GM19395 (cell line): ENCODE data around the gene LFNG.

ENCODE experiments used
- ATAC-seq: cut with Tn5 transposase; IDR thresholded peaks from one replicate; pipeline ENCODE4 v1.9.1; 2021; ENCODE audit warnings: mild to moderate bottlenecking, moderate library complexity; ENCODE audit not compliant: unreplicated experiment

The LFNG gene

DNA sequence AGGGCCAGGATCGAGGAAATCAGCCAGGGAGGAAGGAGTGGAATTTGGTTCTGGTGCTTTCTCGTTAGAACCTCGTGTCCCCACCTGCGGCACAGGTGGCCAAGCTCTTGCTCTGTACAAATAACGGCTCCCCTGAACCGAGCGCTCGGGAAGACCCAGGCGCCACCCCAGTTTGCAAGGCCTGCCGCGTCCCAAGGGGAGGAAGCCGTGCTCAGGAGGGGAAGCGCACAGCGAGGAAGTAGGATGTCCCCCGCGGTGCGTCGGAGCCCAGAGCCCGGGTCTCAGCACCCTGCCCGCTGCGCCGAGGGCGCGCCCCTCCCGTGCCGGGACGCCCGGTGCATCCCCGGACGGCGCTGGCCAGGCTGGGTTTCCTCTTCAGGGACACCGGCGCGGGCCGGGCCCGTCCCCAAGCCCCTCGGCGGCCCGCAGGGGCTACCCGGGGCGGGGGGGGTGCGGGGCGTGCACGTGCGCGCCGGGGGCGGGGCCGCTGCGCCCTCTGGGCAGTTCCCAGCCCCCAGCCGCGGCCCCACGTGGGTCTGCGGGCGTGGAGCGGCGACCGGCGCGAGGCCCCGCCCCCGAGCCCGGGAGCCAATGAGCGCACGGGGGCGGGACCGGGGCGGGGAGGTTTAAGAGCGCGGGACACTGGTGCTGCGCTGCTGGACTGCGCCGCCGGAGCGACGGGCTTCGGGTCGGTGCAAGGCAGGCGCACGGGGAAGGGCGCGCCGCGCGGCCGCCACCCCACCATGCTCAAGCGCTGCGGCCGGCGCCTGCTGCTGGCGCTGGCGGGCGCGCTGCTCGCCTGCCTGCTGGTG is at the start of gene LFNG:
Gene LFNG, plus strand, starts transcription at position 656 of the 812 bp plus-strand sequence. Its CDS starts 88 bp downstream, at position 744.
- peak; percentile 79 for ATAC-seq

GRCh38 chr7:2470204-2471021 is 49.2 kb upstream of the LFNG start:
- no peak for ATAC-seq

GRCh38 chr7:2471022-2471329 is 48.6 kb upstream of the LFNG start:
- no peak for ATAC-seq

DNA sequence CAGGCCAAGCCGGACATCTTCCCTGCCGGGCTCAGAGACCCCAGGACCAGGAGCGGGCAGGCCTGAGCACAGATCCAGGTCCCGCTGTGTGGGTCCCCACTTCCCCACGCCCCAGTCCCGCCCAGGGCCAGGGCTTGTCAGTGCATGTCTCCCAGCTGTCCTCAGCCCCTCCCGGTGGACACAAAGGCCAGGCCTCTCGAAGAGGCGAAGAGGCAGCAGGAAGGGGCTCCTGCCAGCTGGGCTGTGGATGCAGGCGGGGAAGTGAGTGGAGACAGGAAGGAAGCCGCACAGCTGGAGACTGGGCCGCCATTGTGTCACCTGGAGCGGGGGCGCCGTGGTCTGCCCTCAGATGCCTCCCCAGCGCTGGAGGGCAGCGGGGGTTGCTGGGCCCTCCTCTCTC is 48.2 kb upstream of the LFNG start:
- ATAC-seq = no peak

DNA sequence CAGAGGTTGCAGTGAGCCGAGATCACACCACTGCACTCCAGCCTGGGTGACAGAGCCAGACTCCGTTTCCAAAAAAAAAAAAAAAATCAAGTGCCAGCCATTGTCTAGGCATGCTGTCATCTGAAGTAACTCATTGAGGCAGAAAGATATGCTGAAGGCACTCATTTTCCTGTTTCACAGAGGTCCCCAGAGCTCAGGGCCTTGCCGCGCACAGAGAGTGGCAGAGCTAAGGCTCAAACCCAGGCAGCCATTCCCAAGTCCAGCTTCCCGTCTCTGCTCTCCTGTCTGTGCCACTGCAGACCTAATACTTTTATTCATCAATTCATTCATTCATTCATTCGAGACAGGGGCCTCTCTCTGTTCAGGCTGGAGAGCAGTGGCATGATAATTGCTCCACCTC is 46.8 kb upstream of the LFNG start:
- no peak for ATAC-seq

- no peak for ATAC-seq
These were observed 45.9 kb upstream of the LFNG start for GRCh38 chr7:2473496-2474180.

DNA sequence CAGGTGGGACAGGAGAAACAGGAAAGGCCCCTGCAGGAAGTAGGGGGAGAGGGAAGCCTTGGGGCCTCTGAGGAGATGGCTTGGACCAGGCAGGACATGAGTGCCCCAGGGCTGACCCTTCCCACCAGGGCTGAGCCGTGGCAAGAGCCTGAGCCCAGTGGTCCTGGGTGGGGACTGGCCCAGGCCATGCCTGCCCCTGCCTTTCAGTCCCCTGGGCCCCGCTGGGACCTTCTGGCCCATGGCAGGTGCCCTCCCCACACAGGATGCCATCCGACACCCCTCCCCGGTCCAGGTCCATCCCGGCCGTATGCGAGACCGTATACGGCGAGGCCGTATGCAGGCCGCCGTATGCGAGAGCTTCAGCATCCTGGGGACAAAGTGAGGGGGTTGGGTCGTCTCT is 45.4 kb upstream of the LFNG start:
- no peak for ATAC-seq

DNA sequence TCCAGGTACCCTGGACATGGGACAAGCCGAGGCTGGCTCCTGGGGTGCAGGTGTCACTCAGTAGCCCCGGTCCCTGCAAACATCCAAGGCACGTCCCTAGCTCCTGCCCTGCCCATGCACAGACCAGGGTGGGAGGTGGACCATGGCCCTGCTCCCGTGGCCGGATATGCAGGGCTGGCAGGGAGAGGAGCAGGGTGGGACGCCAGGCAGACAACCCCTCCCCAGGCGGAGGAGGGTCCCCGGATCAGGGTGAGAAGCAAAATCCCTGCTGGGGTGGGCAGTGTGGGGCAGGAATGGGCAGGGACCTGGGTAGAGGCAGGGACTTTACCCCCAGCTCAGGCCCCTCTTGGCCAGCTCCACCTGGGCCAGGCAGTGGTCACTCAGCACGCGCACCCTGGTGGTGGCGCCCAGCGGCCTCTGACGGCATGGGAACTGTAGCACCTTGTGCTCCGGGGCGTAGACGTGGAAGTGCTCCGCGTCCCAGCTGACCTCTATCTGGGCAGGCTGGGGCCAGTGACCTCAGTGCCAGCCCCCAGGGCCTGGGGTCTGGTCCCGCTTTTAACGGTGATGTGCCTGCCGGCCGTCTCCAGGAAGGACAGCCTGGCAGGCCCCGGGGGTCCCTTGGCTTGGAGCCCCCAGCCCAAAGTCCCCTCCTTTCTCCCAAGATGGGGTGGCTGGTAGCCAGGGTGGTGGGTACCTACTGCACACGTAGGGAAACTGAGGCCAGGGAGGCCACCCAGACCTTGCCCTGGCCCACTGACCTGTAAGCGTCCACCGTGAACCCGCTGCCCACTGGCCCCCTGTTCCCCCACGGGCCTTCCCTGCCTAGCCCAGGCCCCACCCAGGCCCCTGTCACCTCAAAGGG is 44.5 kb upstream of the LFNG start:
- no peak for ATAC-seq

GRCh38 chr7:2475678-2476015 is 43.9 kb upstream of the LFNG start:
- ATAC-seq = no peak

DNA sequence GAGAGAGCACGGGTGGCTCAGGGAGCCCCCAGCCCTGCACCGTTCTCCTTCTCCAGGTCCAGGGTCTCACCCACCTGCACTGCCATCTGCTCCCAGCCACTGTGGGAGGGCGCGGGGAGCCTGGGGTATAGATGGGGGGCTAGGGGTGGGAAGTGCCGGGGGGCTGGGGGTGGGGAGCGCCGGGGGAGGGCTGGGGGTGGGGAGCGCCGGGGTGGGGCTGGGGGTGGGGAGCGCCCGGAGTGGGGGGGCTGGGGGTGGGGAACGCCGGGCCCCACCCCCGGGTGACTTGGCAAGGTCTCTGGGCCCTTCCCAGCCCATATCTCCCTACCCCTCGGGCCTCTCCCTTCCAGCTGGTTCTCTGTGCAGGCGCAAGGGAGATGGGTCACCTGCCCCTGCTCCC is 43.3 kb upstream of the LFNG start, which contains the start of gene GRIFIN:
Gene GRIFIN, minus strand, starts transcription at position 101 of the 400 bp plus-strand sequence. Its CDS starts 15 bp downstream, at position 86.
- no peak for ATAC-seq

GRCh38 chr7:2476776-2477446 is 42.7 kb upstream of the LFNG start:
- ATAC-seq = no peak

- no peak for ATAC-seq
These were observed 41.9 kb upstream of the LFNG start for GRCh38 chr7:2477447-2478398.

GRCh38 chr7:2478399-2478785 is 41.2 kb upstream of the LFNG start:
- ATAC-seq = no peak

DNA sequence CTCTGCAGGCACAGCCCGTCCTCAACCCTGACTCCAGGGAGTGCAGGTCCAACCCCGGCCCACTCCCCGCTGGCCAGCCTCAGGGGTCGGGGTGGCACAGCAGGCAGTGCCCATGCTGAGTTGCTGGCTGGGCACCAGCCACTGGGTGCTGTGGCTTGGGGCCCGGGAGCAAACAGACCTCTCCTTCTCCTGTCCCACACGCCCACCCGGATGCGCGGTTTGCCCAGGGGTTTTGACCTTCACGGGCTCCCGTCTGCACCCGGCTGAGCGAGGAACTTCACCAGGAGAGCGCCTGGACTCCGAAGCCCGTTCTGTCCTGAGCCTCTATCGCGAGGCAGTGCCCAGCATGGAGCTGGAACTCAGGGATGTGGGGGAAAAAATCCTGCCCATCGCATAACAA is 40.8 kb upstream of the LFNG start:
- ATAC-seq = no peak

DNA sequence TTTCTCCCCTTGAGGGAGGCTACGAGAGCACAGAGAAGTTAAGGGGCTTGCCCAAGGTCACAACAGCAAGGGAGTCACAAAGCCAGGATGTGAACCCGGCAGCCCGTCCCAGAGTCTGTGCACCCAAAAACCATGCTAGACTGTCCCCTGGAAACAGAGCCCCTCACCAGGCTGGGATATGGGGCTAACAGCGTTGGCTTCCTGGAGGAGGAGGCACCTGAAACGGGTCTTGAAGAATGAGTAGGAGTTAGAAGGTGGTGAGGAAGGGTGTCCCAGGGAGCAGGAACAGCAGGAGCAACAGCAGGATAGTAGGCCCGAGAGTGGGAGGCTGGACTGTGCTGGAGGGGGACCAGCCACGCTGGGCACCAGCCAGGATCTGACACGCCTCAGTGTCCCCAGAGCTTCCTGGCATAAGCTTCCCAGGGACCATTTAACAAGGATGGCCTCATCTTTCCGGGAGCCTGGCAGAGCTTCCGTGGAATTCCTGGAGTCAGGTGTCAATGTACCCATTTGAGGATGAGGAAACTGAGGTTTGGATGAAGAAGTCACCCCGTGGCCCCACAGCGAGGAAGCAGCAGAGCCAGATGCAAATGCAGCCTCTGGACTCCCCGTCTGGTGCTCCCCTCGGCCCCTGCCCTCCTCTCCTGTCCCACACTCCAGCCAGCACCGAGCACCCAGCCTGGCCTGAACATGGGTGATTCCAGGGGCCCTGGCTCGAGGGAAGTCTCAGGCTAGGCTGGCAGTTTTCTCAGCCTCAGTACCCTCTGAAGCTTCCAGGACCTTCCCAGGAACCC is 40.1 kb upstream of the LFNG start:
- ATAC-seq = no peak

GRCh38 chr7:2480070-2480408 is 39.5 kb upstream of the LFNG start:
- no peak for ATAC-seq

DNA sequence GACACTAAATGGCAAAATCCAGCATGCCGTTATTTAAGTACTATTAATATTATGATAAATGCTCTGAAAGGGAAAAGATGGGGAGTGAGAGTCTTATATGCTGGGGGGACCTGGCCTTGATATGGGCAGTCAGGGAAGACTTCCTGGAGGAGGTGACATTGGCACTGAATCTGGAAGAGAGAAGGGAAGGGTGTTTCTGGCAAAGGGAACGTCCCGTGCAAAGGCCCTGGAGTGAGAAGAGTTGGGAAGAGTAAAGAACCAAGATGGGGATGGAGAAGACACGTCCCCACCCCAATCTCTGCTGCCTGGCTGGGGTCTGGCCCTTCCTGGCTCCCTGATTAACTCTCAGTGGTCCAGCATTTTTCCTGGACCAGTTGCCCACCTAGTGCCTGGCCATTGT is 38.4 kb upstream of the LFNG start:
- no peak for ATAC-seq

GRCh38 chr7:2482725-2483451 is 36.7 kb upstream of the LFNG start:
- ATAC-seq = no peak
